WTC11 (cell line): ENCODE results near the gene LPP.

Experiments used
- CTCF ChIP-seq: fragments of 200-600 bp; IDR thresholded peaks from 2 replicates; pipeline ENCODE4 v1.8.0; 2022; ENCODE audit warnings: antibody characterized with exemption
- OVOL2 ChIP-seq: fragments of 250-450 bp; sonication (Bioruptor Pico); IDR thresholded peaks from 2 replicates; pipeline ENCODE4 v1.9.0; 2021; ENCODE audit warnings: mild to moderate bottlenecking, borderline replicate concordance

GRCh38 chr3:188641076-188641475, 487.1 kb downstream of the LPP start:
- TF ChIP-seq OVOL2 (CRISPR knock-in tag) (no peak), CTCF (no peak)
